Measurements from ENCODE around the gene ABHD6.
"Not testable (repeated sequence)": the region's sequence is repeated elsewhere in the genome, so short reads cannot be mapped to it uniquely, and the experiment has no call there.

The ABHD6 gene

DNA sequence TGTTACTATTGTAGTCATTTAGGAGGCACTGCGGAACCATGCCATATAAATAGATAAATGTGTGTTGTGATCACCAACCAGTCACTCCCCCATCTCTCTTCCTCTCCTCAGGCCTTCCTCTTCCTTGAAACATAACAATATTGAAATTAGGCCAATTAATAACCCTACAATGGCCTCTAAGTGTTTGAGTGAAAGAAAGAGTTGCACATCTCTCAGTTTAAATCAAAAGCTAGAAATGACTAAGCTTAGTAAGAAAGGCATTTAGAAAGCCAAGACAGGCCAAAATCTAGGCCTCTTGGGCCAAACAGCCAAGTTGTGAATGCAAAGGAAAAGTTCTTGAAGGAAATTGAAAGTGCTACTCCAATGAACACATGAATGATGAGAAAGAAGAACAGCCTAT lies 18.7 kb upstream of the ABHD6 start:
- Mint-ChIP-seq H3K27ac (peak overlapping the region; percentile 30), H3K4me1 (peaks cover 43% of the 10 kb centered on the region), H3K9me3 (no peaks in the 10 kb centered on the region), H3K4me3 (no peak overlapping the region), H3K36me3 (ENCODE audit: low read depth) (no peaks in the 10 kb centered on the region), H3K27me3 (no peaks in the 10 kb centered on the region)
- ATAC-seq (no peak), DNase-seq (no peak)

DNA sequence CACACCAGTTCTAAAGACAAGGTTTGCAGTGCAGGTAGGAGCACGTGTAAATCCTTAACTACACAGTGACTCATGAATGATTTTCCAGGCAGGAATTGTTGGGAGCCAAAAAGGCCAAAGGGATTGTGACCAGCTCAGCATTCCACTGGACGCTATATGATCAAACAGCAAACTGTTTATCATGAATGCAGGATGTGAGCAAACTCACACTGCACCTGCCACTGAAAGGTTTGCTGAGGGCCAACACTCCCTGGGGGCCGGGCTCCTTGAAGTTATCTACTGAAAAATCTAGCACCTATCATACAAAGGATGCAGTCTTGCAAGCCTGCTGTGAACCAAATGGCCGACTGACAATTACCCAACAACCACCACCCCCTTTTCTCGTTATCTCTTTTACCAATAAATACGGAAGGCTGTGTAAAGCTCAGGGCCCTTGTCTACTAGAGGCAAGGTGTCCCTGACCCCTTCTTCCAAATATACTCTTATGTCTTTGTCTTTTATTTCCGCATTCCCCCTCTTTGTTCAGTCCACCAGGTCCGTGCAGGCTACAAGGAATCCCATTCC lies 15.3 kb upstream of the ABHD6 start:
- DNase-seq (no peak), ATAC-seq (no peak)
- H3K4me1 Mint-ChIP-seq = peaks cover 12% of the 10 kb centered on the region
- H3K27ac Mint-ChIP-seq = no peak overlapping the region
- H3K9me3 Mint-ChIP-seq = no peaks in the 10 kb centered on the region
- H3K4me3 Mint-ChIP-seq = no peak overlapping the region
- no peaks in the 10 kb centered on the region for H3K36me3 Mint-ChIP-seq (ENCODE audit: low read depth)
- no peaks in the 10 kb centered on the region for H3K27me3 Mint-ChIP-seq

DNA sequence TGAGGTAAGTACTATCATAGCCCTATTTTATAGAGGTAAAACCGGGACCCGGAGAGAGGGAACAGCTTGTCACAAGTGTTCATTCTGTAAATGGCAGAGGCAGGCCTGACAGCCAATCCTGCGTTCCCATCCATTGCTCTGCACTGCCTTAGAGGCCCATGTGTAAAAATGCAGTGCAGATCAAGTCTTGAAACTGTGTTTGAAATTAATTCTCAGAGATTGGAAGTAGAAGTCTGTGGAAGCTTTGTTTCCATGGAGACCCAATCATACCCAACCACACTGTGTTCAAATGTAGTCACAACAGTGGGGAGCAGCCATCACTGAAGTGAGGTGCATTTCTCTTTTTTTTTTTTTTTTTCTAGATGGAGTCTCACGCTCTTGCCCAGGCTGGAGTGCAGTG lies 13.7 kb upstream of the ABHD6 start:
- H3K27me3 Mint-ChIP-seq = peaks cover 6% of the 10 kb centered on the region
- ATAC-seq = no peak
- no peaks in the 10 kb centered on the region for H3K36me3 Mint-ChIP-seq (ENCODE audit: low read depth)
- peaks cover 4% of the 10 kb centered on the region for H3K4me1 Mint-ChIP-seq
- no peaks in the 10 kb centered on the region for H3K9me3 Mint-ChIP-seq
- H3K4me3 Mint-ChIP-seq = no peak overlapping the region
- no peak overlapping the region for H3K27ac Mint-ChIP-seq
- no peak for DNase-seq

DNA sequence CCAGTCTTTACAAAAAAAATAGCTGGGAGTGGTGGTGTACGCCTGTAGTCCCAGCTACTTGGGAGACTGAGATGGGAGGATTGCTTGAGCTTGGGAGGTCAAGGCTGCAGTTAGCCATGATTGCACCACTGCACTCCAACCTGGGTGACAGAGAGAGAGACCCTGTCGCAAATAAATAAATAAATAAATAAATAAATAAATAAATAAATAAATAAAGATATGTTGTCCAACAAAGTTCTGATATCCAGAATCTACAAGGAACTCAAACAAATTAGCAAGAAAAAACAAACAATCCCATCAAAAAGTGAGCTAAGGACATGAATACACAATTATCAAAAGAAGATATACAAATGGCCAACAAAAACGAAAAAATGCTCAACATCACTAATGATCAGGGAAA lies 9.7 kb upstream of the ABHD6 start:
- H3K4me1 Mint-ChIP-seq; ATAC-seq; H3K9me3 Mint-ChIP-seq; H3K4me3 Mint-ChIP-seq; H3K27ac Mint-ChIP-seq; DNase-seq; H3K36me3 Mint-ChIP-seq (ENCODE audit: low read depth): not testable (repeated sequence)
- peaks cover 32% of the 10 kb centered on the region for H3K27me3 Mint-ChIP-seq

DNA sequence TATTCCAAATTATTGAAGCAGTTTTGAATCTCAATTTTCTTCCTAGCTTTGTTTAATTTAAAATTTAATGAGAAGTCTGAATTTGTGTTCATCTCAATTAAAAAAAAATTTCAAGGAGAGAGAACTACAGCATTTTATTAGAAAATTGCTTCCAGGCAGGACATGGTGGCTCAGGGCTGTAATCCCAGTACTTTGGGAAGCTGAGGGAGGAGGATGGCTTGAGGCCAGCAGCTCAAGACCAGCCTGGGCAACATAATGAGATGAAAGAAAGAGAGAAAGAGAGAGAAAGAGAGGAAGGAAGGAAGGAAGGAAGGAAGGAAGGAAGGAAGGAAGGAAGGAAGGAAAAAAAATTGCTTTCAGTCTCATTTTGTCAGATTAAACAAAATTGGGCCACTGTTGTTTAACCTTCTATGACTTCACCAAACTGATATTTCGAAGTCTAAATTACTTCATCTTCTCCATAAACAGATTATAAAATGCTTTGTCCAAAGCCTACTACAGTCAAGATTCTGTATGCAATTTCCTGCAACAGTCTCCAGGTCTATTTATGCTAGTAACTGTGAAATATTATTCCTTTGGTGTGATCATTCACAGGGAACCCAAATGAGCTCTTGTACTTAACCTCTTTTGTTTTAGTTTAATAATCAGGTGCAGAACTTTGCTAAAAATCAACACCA lies 6.6 kb upstream of the ABHD6 start:
- DNase-seq = no peak
- Mint-ChIP-seq H3K4me3 (no peak overlapping the region), H3K27ac (no peak overlapping the region), H3K9me3 (no peaks in the 10 kb centered on the region), H3K4me1 (peaks cover 9% of the 10 kb centered on the region), H3K27me3 (peaks cover 39% of the 10 kb centered on the region), H3K36me3 (ENCODE audit: low read depth) (no peaks in the 10 kb centered on the region)
- ATAC-seq = no peak

DNA sequence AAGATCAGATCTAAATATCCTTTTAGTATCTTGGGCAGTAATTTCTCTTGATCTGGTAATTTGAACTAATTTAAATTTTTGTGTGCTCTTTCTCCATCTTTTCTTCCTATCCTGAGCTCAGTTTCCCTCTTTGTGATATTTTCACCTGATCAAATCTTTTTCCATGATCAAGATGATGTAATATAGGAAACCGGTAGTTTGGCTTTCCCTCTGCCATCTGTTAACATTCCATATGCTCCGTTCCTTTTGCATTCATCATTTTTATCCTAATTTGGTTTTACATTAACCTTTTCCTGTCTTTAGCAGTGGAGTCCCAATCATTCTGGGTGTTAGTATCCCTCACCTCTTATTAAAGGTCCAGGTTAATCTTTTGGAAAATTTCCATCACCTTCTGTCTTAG lies 5.9 kb upstream of the ABHD6 start:
- H3K27ac Mint-ChIP-seq = no peak overlapping the region
- H3K4me1 Mint-ChIP-seq = peaks cover 12% of the 10 kb centered on the region

GRCh38 chr3:58234516-58234931 lies 3.1 kb upstream of the ABHD6 start:
- H3K4me3 Mint-ChIP-seq = no peak overlapping the region
- H3K27me3 Mint-ChIP-seq = peaks cover 35% of the 10 kb centered on the region
- no peaks in the 10 kb centered on the region for H3K36me3 Mint-ChIP-seq (ENCODE audit: low read depth)
- DNase-seq (no peak), ATAC-seq (no peak)
- H3K27ac Mint-ChIP-seq = no peak overlapping the region
- H3K9me3 Mint-ChIP-seq = no peaks in the 10 kb centered on the region
- H3K4me1 Mint-ChIP-seq = peaks cover 19% of the 10 kb centered on the region

More for the DNA sequence above, 5.9 kb upstream of the ABHD6 start:
- no peaks in the 10 kb centered on the region for H3K9me3 Mint-ChIP-seq
- no peak for ATAC-seq
- H3K27me3 Mint-ChIP-seq = peaks cover 41% of the 10 kb centered on the region
- DNase-seq = no peak
- no peaks in the 10 kb centered on the region for H3K36me3 Mint-ChIP-seq (ENCODE audit: low read depth)
- no peak overlapping the region for H3K4me3 Mint-ChIP-seq

- H3K4me3 Mint-ChIP-seq = no peak overlapping the region
- H3K4me1 Mint-ChIP-seq = peaks cover 19% of the 10 kb centered on the region
- DNase-seq (no peak), ATAC-seq (no peak)
- H3K27ac Mint-ChIP-seq = no peak overlapping the region
- no peaks in the 10 kb centered on the region for H3K36me3 Mint-ChIP-seq (ENCODE audit: low read depth)
- no peaks in the 10 kb centered on the region for H3K9me3 Mint-ChIP-seq
- H3K27me3 Mint-ChIP-seq = peaks cover 25% of the 10 kb centered on the region
Observed at GRCh38 chr3:58235970-58236369, 1.6 kb upstream of the ABHD6 start.

DNA sequence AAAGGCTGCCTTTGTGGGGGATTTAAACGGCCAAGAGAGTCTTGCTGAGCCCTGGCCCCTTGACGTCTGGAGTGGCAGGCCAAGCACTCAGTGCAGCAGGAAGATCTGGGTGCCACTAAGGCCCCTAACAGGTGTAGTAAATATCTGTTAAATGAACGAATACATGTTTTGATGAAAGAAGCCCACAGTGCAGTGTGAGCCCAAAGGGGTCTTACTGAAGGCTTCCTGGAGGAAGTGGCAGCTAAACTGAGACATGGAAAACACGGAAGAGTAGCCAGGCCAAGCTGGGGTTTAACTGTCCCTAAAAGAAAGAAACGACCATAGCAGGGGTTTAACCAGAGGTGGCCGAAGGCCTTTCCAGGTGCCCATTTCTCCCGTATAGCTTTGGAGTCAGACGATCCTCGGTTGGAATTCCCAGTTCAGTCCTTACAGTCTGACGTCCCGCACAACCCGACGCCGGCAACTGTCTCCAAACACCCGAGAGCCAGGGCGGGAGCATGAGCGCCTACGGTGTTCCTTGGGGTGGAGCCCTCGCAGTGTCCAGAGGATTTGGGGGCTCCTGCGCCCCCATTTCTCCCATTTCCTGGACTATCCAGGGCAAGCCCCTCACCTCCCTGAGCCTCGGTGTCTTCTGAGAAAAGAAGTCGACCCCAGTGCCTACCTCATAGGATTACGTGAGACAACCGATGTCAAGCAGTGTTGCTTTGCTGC lies 910 bp upstream of the ABHD6 start:
- H3K36me3 Mint-ChIP-seq (ENCODE audit: low read depth) = no peaks in the 10 kb centered on the region
- peaks cover 19% of the 10 kb centered on the region for H3K4me1 Mint-ChIP-seq
- no peak for DNase-seq
- H3K9me3 Mint-ChIP-seq = no peaks in the 10 kb centered on the region
- ATAC-seq = no peak
- peaks cover 20% of the 10 kb centered on the region for H3K27me3 Mint-ChIP-seq
- peak overlapping the region; percentile 85 for H3K4me3 Mint-ChIP-seq
- peak overlapping the region; percentile 80 for H3K27ac Mint-ChIP-seq

DNA sequence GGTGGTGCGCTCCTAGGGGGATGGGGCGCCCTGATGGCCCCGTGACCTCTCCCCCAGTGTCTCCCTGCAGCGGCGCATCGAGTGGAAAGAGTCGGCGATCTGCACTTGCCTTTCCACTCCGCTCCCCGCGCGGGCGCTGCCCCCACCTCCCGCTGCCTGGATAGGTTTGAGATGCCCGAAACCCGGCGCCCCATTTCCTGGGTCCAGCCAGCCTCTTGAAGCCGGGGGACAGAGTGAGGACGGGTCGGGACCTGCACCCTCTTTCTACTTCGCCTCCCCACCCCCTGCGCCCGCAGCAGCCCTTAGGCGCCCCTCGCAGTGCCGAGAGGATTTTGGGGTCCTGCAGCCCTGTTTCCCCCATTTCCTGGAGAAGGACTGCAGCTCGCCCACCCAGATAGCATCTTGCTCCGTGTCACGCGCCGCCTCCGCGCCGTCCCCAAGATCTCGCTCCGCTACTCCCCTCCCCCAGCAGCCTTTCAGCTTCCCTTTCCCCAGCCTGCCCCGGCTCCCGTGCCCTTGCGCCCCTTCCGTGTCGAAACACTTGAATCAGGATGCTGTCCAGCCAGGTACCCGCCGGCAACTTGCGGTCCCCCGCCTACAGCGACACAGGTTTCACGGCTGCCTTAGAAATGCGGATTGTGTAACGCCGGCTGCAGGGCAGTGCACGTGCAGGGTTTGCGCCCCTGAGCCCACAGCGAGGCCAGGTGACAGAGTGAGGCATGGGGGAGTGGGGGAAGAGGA lies 519 bp downstream of the ABHD6 start:
- H3K36me3 Mint-ChIP-seq (ENCODE audit: low read depth) = no peaks in the 10 kb centered on the region
- peak overlapping the region; percentile 70 for H3K27ac Mint-ChIP-seq
- peaks cover 16% of the 10 kb centered on the region for H3K4me1 Mint-ChIP-seq
- DNase-seq (peak; percentile 59), ATAC-seq (peak; percentile 51)
- H3K4me3 Mint-ChIP-seq = peak overlapping the region; percentile 85
- H3K27me3 Mint-ChIP-seq = peaks cover 7% of the 10 kb centered on the region
- no peaks in the 10 kb centered on the region for H3K9me3 Mint-ChIP-seq

GRCh38 chr3:58238830-58239229 lies 1.2 kb downstream of the ABHD6 start:
- H3K36me3 Mint-ChIP-seq (ENCODE audit: low read depth) = no peaks in the 10 kb centered on the region
- H3K4me3 Mint-ChIP-seq = peak overlapping the region; percentile 85
- H3K4me1 Mint-ChIP-seq = peaks cover 16% of the 10 kb centered on the region
- H3K27me3 Mint-ChIP-seq = peaks cover 7% of the 10 kb centered on the region
- no peaks in the 10 kb centered on the region for H3K9me3 Mint-ChIP-seq
- DNase-seq (no peak), ATAC-seq (no peak)
- no peak overlapping the region for H3K27ac Mint-ChIP-seq

GRCh38 chr3:58241306-58242044 lies 3.9 kb downstream of the ABHD6 start:
- Mint-ChIP-seq H3K36me3 (ENCODE audit: low read depth) (no peaks in the 10 kb centered on the region), H3K4me3 (no peak overlapping the region), H3K4me1 (peaks cover 8% of the 10 kb centered on the region), H3K27me3 (peaks cover under 1% of the 10 kb centered on the region), H3K9me3 (no peaks in the 10 kb centered on the region), H3K27ac (no peak overlapping the region)
- DNase-seq = no peak
- no peak for ATAC-seq

DNA sequence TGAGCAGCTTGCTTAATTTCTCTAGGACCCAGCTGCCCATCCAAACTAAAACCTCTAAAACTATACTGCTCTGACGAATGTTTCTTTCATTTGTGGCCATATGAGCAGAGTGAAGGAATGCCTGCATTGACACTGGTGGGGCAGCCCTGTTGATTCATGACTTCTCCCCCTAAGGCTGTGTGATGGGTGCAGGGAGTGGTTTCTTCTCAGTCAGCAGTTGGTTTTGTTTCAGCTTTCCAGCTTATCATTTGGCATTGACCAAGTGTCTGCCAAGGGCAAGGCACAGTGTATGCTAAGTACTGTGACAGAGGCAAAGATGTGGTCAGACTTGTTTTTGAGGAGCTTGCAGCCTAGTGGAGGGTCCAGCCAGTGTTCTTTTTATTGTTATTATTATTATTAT lies 4.7 kb downstream of the ABHD6 start:
- Mint-ChIP-seq H3K36me3 (ENCODE audit: low read depth) (no peaks in the 10 kb centered on the region), H3K9me3 (no peaks in the 10 kb centered on the region), H3K27ac (no peak overlapping the region), H3K4me1 (peaks cover 3% of the 10 kb centered on the region), H3K4me3 (no peak overlapping the region), H3K27me3 (no peaks in the 10 kb centered on the region)
- no peak for DNase-seq
- no peak for ATAC-seq

DNA sequence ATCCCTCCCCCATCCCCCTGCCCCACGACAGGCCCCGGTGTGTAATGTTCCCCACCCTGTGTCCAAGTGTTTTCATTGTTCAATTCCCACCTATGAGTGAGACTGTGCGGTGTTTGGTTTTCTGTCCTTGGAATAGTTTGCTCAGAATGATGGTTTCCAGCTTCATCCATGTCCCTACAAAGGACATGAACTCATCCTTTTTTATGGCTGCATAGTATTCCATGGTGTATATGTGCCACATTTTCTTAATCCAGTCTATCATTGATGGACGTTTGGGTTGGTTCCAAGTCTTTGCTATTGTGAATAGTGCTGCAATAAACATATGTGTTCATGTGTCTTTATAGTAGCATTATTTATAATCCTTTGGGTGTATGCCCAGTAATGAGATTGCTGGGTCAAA lies 5.3 kb downstream of the ABHD6 start:
- H3K36me3 Mint-ChIP-seq (ENCODE audit: low read depth); ATAC-seq: not testable (repeated sequence)

More for the DNA sequence above, 5.3 kb downstream of the ABHD6 start:
- H3K4me1 Mint-ChIP-seq, H3K27me3 Mint-ChIP-seq, H3K9me3 Mint-ChIP-seq, DNase-seq, H3K27ac Mint-ChIP-seq, H3K4me3 Mint-ChIP-seq: not testable (repeated sequence)
